ENCODE data around the gene PITPNM3. TPM values are rescaled to one million over a fixed set of nuclear protein-coding genes. Genes with fewer than 3 reads are reported as not detected.

Gene PITPNM3
- total RNA-seq, 1 donor from 2014 or later: 15.6 TPM

DNA sequence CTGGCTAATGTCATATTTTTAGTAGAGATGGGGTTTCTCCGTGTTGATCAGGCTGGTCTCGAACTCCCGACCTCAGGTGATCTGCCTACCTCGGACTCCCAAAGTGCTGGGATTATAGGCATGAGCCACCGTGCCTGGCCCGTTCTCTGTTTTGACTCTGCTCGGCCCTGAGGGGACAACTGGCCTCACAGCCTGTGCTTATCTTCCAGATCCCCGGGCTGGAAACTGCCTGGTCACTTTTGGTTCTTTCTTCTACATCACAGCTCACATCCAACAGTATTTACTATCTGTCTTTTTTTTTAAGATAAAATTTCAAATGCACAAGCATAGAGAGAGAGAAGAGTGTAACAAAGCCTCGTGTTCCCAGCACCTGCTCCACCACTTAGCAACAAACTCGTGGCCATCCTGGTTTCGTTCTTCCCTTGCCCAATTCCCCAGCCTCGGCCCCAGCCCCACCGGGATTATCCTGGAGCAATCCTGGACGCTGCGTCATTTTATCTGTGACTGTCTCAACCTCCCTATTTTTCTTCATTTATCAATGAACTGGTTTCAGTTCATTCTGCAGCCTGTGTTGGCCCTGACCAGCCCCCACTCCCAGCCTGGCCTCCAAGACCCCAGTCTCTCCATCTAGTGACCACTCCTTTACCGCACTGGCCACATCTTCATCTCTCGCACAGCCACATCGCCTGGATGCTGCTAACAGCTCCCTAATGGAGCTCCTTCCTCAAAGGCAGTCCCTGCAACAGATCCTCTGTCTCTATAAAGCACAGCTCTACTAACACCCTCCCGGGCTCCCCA lies 91.0 kb downstream of the PITPNM3 start:
- DNase-seq (no peak), ATAC-seq (no peak)
- Histone ChIP-seq H3K4me3 (no peak overlapping the region), H3K9me3 (no peaks in the 10 kb centered on the region), H3K27me3 (no peaks in the 10 kb centered on the region), H3K4me1 (no peaks in the 10 kb centered on the region), H3K27ac (no peak overlapping the region), H3K36me3 (no peaks in the 10 kb centered on the region)
- TF ChIP-seq, protein P1, sequence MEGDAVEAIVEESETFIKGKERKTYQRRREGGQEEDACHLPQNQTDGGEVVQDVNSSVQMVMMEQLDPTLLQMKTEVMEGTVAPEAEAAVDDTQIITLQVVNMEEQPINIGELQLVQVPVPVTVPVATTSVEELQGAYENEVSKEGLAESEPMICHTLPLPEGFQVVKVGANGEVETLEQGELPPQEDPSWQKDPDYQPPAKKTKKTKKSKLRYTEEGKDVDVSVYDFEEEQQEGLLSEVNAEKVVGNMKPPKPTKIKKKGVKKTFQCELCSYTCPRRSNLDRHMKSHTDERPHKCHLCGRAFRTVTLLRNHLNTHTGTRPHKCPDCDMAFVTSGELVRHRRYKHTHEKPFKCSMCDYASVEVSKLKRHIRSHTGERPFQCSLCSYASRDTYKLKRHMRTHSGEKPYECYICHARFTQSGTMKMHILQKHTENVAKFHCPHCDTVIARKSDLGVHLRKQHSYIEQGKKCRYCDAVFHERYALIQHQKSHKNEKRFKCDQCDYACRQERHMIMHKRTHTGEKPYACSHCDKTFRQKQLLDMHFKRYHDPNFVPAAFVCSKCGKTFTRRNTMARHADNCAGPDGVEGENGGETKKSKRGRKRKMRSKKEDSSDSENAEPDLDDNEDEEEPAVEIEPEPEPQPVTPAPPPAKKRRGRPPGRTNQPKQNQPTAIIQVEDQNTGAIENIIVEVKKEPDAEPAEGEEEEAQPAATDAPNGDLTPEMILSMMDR (IDR thresholded peaks at IDR 0.05): no peak
- intact Hi-C loops (cut with DNase I): no loop called here

DNA sequence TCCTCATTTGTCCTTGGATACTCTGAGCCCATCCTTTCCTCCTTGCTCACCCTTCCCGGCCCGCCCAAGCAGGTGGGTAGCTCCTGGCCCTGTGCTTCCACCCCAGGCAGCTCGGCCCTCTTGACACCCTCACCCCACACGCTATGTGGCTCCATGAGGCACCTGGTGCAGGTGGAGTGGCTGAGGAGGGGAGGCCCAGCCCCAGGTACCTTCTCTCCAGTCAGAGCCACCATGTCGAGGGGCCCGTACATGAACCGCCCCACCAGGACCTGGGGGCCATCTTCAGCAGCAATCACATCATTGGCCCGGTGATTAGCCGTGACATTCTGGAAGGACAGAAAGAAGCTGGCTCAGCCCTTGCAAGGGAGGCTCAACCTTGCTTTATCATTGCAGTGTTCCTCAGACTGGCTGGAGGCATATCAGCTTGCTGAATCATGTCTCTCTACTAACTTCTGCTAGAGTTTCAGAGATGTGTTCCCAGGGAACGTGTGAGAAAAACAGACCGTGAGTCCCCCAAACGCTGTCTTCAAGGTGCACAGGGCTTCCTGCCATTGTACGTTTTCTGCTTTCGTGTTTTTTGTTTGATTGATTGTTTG lies 91.8 kb downstream of the PITPNM3 start:
- Histone ChIP-seq H3K9me3 (no peaks in the 10 kb centered on the region), H3K4me1 (no peaks in the 10 kb centered on the region), H3K27me3 (no peaks in the 10 kb centered on the region), H3K4me3 (no peak overlapping the region), H3K36me3 (no peaks in the 10 kb centered on the region), H3K27ac (no peak overlapping the region)
- TF ChIP-seq, protein P1 (IDR thresholded peaks at IDR 0.05): no peak
- ATAC-seq (no peak), DNase-seq (no peak)
- intact Hi-C loops (cut with DNase I): no loop called here

DNA sequence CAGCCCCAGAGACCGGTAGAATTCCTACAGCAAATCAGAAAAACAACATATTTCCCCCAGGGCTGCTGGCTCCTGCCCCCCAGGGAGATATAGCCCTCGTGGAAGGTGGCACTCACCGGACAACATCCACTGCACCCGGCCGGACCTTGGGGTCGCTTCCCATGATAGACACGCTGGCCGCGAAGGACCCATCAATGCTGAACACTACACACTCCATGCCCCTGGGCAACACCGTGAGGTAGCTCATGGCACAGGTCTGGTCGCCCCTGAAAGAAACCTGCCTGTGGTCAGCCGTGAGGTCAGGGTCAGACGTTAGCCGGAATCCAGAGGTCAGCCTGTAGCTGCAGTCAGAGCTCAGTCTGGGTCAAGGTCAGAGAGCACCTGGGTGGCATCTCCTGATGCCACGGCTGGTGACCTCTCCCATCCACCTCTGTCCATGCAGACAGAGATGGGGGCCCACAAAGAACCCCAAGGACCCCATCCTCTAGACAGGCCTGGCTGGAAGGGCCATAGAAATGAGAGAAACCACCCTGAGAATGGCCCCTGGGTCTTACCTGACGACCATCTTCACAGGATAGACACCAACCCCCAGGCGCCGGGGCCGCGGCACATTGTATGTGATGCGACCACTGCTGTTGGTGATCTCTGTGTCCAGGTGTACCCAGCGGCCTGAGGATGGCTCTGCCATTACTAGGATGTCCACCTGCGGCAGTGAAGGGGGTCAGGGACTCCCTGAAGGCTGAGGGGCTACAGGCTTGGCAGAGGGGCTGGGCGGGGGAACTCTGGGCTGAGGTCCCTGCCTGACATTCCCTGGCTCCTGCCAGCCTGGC lies 92.5 kb downstream of the PITPNM3 start:
- no peak overlapping the region for H3K4me3 ChIP-seq
- no peaks in the 10 kb centered on the region for H3K4me1 ChIP-seq
- H3K36me3 ChIP-seq: no peaks in the 10 kb centered on the region
- DNase-seq (no peak), ATAC-seq (no peak)
- no peak overlapping the region for H3K27ac ChIP-seq
- H3K27me3 ChIP-seq: no peaks in the 10 kb centered on the region
- TF ChIP-seq, protein P1 (IDR thresholded peaks at IDR 0.05): no peak
- H3K9me3 ChIP-seq: no peaks in the 10 kb centered on the region
- intact Hi-C loops (cut with DNase I): no loop called here

DNA sequence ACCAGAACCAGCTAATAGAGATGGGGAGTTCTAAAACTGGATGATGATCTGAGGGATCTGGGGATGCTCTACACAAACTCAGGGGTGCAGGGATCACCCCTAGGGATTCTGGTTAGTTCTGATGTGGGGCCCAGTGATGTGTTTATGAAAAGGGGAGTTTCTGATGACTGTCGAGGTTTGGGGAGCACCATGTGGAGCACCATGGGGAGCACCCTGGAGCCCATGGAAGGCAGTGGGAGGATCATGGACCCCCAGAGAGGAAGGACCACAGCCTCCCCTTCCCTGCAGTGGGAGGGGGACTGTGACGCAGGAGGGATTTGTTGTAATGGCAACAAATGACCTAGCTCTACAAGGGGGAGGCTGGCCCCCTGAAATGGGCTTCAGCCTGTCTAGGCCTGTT lies 93.7 kb downstream of the PITPNM3 start:
- no peaks in the 10 kb centered on the region for H3K4me1 ChIP-seq
- H3K27ac ChIP-seq: no peak overlapping the region
- H3K4me3 ChIP-seq: no peak overlapping the region
- no peak for DNase-seq
- H3K27me3 ChIP-seq: no peaks in the 10 kb centered on the region
- no peak for ATAC-seq
- H3K9me3 ChIP-seq: no peaks in the 10 kb centered on the region
- intact Hi-C loops (cut with DNase I): no loop called here
- H3K36me3 ChIP-seq: no peaks in the 10 kb centered on the region
- TF ChIP-seq, protein P1 (IDR thresholded peaks at IDR 0.05): no peak

DNA sequence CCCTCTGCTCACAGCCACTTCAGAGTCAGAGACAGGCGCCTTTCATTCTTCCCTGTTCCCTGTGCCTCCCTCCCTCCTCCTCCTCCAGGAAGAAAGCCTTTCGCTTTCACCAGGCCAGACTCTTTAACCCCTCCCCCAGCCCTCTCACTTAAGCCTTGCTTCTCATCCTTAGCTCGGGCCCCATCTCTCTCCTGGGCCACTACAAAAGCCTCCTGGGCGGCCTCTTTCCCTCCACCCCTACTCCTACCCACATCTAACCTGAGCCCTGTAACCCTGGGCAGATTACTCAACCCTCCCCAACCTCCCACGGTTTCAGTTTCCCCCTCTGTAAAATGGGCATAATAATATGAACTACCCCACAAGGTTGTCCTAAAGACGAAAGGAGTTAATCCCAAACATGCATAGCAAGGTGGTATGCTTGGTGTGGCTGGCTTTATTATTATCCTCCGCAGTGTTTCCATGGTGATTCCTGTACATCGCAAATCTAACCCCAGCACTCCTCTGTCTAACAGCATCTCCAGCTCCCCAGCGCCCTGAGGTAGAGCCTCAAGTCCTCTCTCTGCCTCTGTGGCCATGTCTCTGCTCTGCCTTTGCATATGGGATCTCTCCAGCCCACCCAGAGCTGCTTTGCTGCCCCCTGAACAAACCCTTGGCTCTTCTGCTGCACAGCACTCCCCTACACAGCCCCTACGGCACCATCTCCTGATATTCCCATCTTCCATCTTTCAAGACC lies 94.4 kb downstream of the PITPNM3 start:
- Histone ChIP-seq H3K27ac (no peak overlapping the region), H3K9me3 (no peaks in the 10 kb centered on the region), H3K27me3 (no peaks in the 10 kb centered on the region), H3K36me3 (no peaks in the 10 kb centered on the region), H3K4me1 (no peaks in the 10 kb centered on the region), H3K4me3 (no peak overlapping the region)
- ATAC-seq: no peak
- no peak for DNase-seq
- intact Hi-C loops (cut with DNase I): no loop called here
- TF ChIP-seq, protein P1 (IDR thresholded peaks at IDR 0.05): no peak

Data from upper lobe of right lung (tissue), 1 donor.